Peyer's patch (tissue), 4 donors: Measurements from ENCODE around the gene RCOR1.

Experiments used
- CTCF ChIP-seq, 6 experiments: fragments of 450-650 bp in 4 of 6; fragments of 200-600 bp in 2 of 6; sonication (generic) in 1 of 6; IDR thresholded peaks; one replicate each; pipeline ENCODE4 v1.5.1; 2017 to 2019; ENCODE audit warnings: antibody characterized with exemption in 6 of 6, mild to moderate bottlenecking in 3 of 6, moderate library complexity in 1 of 6
- POLR2A ChIP-seq, 2 donors: fragments of 450-650 bp; IDR thresholded peaks; one replicate each; pipeline ENCODE4 v1.5.1; 2017; ENCODE audit warnings: antibody characterized with exemption in 2 of 2, mild to moderate bottlenecking in 2 of 2, moderate library complexity in 2 of 2

DNA sequence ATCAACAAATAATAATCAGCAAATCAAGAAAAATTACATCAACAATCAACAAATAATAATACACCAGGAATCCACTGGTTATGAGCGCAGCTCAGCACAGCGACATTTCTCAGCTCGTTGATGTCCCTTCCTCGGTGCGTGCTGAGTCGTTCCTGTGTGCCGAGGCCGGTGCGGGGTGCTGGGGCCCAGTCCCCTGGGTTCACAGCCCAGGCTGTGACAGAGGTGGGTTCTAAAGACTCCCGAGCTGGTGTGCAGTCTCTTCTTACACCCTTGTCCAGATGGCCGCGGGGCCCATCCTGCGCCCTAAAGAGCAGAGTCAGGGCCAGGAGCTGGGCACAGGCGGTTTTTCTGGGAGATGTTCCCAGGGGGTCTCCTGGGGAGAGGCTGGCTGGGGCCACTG lies 157.9 kb downstream of the RCOR1 start:
- TF ChIP-seq CTCF (IDR thresholded peaks at IDR 0.05) (no peak), POLR2A (IDR thresholded peaks at IDR 0.05) (no peak)
